Erythroblast (primary cell): Measurements from ENCODE around the gene ELAC2.

Source experiments
- GATA1 ChIP-seq: IDR thresholded peaks from 2 replicates; pipeline ENCODE4 v1.6.1; 2011; ENCODE audit warnings: low read depth, mild to moderate bottlenecking, control low read depth, low read length, moderate library complexity
- POLR2A ChIP-seq: IDR thresholded peaks from 2 replicates; pipeline ENCODE4 v1.6.1; 2011; ENCODE audit warnings: mild to moderate bottlenecking, low read length

- TF ChIP-seq POLR2A = no peak
- no peak for TF ChIP-seq GATA1
These were observed 20.9 kb downstream of the ELAC2 start for GRCh38 chr17:12996941-12997340.
